ENCODE data around the gene FGFR4.

Gene FGFR4

GRCh38 chr5:177090813-177091212 is 4.1 kb downstream of the FGFR4 start:
- WGBS (ENCODE audit: insufficient coverage), result 96% methylated on average over 13 of the region's 13 CpGs
- ChIA-PET CTCF (interaction anchor here (0.6 kb wide), 1 partner anchor 21 kb away, joined by 3 read pairs; no protein-coding TSS in a partner anchor), POLR2A (no interaction called here)
- Histone ChIP-seq H3K4me3 (ENCODE audit: control insufficient read depth in 1 of 7, extremely low read depth in 1 of 7, insufficient read depth in 4 of 7, low read depth in 2 of 7, low read length in 6 of 7) (no peak overlapping the region), H3K36me3 (ENCODE audit: control insufficient read depth in 4 of 4, insufficient read depth in 4 of 4, low read length in 3 of 4) (no peaks in the 10 kb centered on the region), H3K27me3 (replicated peaks in 2 of 5; ENCODE audit: control insufficient read depth in 4 of 5, insufficient read depth in 5 of 5, low read length in 4 of 5) (peaks cover 0 to 21% (median 9%) of the 10 kb centered on the region in 5 experiments), H3K27ac (ENCODE audit: insufficient read depth in 1 of 2, low read depth in 1 of 2, low read length in 2 of 2, poor library complexity in 1 of 2, severe bottlenecking in 2 of 2) (no peak overlapping the region), H3K9me3 (ENCODE audit: control extremely low read depth in 1 of 5, control insufficient read depth in 4 of 5, insufficient read depth in 2 of 5, low read depth in 1 of 5, low read length in 4 of 5) (no peaks in the 10 kb centered on the region), H3K4me1 (ENCODE audit: control extremely low read depth in 1 of 4, control insufficient read depth in 4 of 4, insufficient read depth in 4 of 4, low read length in 3 of 4) (peaks cover 0 to 15% (median 12%) of the 10 kb centered on the region in 4 experiments)
- DNase-seq, result no peak

GRCh38 chr5:177091232-177091631 is 4.5 kb downstream of the FGFR4 start:
- H3K36me3 ChIP-seq (ENCODE audit: control insufficient read depth in 4 of 4, insufficient read depth in 4 of 4, low read length in 3 of 4), result no peaks in the 10 kb centered on the region
- no peaks in the 10 kb centered on the region for H3K9me3 ChIP-seq (ENCODE audit: control extremely low read depth in 1 of 5, control insufficient read depth in 4 of 5, insufficient read depth in 2 of 5, low read depth in 1 of 5, low read length in 4 of 5)
- H3K4me1 ChIP-seq (ENCODE audit: control extremely low read depth in 1 of 4, control insufficient read depth in 4 of 4, insufficient read depth in 4 of 4, low read length in 3 of 4), result peaks cover 0 to 15% (median 11%) of the 10 kb centered on the region in 4 experiments
- no peak overlapping the region for H3K27ac ChIP-seq (ENCODE audit: insufficient read depth in 1 of 2, low read depth in 1 of 2, low read length in 2 of 2, poor library complexity in 1 of 2, severe bottlenecking in 2 of 2)
- DNase-seq, result no peak
- ChIA-PET POLR2A (no interaction called here), CTCF (no interaction called here)
- WGBS (ENCODE audit: insufficient coverage), result 100% methylated on average over 3 of the region's 3 CpGs
- no peak overlapping the region for H3K4me3 ChIP-seq (ENCODE audit: control insufficient read depth in 1 of 7, extremely low read depth in 1 of 7, insufficient read depth in 4 of 7, low read depth in 2 of 7, low read length in 6 of 7)
- peaks cover 0 to 21% (median 9%) of the 10 kb centered on the region in 5 experiments for H3K27me3 ChIP-seq (replicated peaks in 2 of 5; ENCODE audit: control insufficient read depth in 4 of 5, insufficient read depth in 5 of 5, low read length in 4 of 5)

GRCh38 chr5:177092178-177093081 is 5.7 kb downstream of the FGFR4 start:
- Histone ChIP-seq H3K4me1 (ENCODE audit: control extremely low read depth in 1 of 4, control insufficient read depth in 4 of 4, insufficient read depth in 4 of 4, low read length in 3 of 4) (peaks cover 0 to 8% (median 4%) of the 10 kb centered on the region in 4 experiments), H3K36me3 (ENCODE audit: control insufficient read depth in 4 of 4, insufficient read depth in 4 of 4, low read length in 3 of 4) (no peaks in the 10 kb centered on the region), H3K27ac (ENCODE audit: insufficient read depth in 1 of 2, low read depth in 1 of 2, low read length in 2 of 2, poor library complexity in 1 of 2, severe bottlenecking in 2 of 2) (no peak overlapping the region), H3K27me3 (replicated peaks in 2 of 5; ENCODE audit: control insufficient read depth in 4 of 5, insufficient read depth in 5 of 5, low read length in 4 of 5) (peaks cover 0 to 18% (median 9%) of the 10 kb centered on the region in 5 experiments), H3K4me3 (ENCODE audit: control insufficient read depth in 1 of 7, extremely low read depth in 1 of 7, insufficient read depth in 4 of 7, low read depth in 2 of 7, low read length in 6 of 7) (no peak overlapping the region), H3K9me3 (ENCODE audit: control extremely low read depth in 1 of 5, control insufficient read depth in 4 of 5, insufficient read depth in 2 of 5, low read depth in 1 of 5, low read length in 4 of 5) (no peaks in the 10 kb centered on the region)
- no peak for DNase-seq
- CTCF ChIA-PET, result interaction anchor here (0.6 to 1.4 kb wide), 3 partner anchors 20 to 84 kb away, joined by 3 to 4 read pairs (median 3); no protein-coding TSS in a partner anchor
- WGBS (ENCODE audit: insufficient coverage), result 95% methylated on average over 32 of the region's 32 CpGs
- POLR2A ChIA-PET, result no interaction called here

- ChIA-PET POLR2A (no interaction called here), CTCF (interaction anchor here (1.1 to 1.4 kb wide), 2 partner anchors 19 to 22 kb away, joined by 3 to 4 read pairs; no protein-coding TSS in a partner anchor)
- peaks cover 0 to 7% (median 0%) of the 10 kb centered on the region in 4 experiments for H3K4me1 ChIP-seq (ENCODE audit: control extremely low read depth in 1 of 4, control insufficient read depth in 4 of 4, insufficient read depth in 4 of 4, low read length in 3 of 4)
- H3K27ac ChIP-seq (ENCODE audit: insufficient read depth in 1 of 2, low read depth in 1 of 2, low read length in 2 of 2, poor library complexity in 1 of 2, severe bottlenecking in 2 of 2), result no peak overlapping the region
- no peak for DNase-seq
- H3K9me3 ChIP-seq (ENCODE audit: control extremely low read depth in 1 of 5, control insufficient read depth in 4 of 5, insufficient read depth in 2 of 5, low read depth in 1 of 5, low read length in 4 of 5), result no peaks in the 10 kb centered on the region
- H3K4me3 ChIP-seq (ENCODE audit: control insufficient read depth in 1 of 7, extremely low read depth in 1 of 7, insufficient read depth in 4 of 7, low read depth in 2 of 7, low read length in 6 of 7), result no peak overlapping the region
- peaks cover 0 to 13% (median 8%) of the 10 kb centered on the region in 5 experiments for H3K27me3 ChIP-seq (replicated peaks in 2 of 5; ENCODE audit: control insufficient read depth in 4 of 5, insufficient read depth in 5 of 5, low read length in 4 of 5)
- 96% methylated on average over 40 of the region's 40 CpGs for WGBS (ENCODE audit: insufficient coverage)
- no peaks in the 10 kb centered on the region for H3K36me3 ChIP-seq (ENCODE audit: control insufficient read depth in 4 of 4, insufficient read depth in 4 of 4, low read length in 3 of 4)
Observed at GRCh38 chr5:177093082-177093712, 6.5 kb downstream of the FGFR4 start.

- Histone ChIP-seq H3K4me3 (ENCODE audit: control insufficient read depth in 1 of 7, extremely low read depth in 1 of 7, insufficient read depth in 4 of 7, low read depth in 2 of 7, low read length in 6 of 7) (no peak overlapping the region), H3K27ac (ENCODE audit: insufficient read depth in 1 of 2, low read depth in 1 of 2, low read length in 2 of 2, poor library complexity in 1 of 2, severe bottlenecking in 2 of 2) (no peak overlapping the region), H3K4me1 (ENCODE audit: control extremely low read depth in 1 of 4, control insufficient read depth in 4 of 4, insufficient read depth in 4 of 4, low read length in 3 of 4) (peaks cover 0 to 7% (median 0%) of the 10 kb centered on the region in 4 experiments), H3K9me3 (ENCODE audit: control extremely low read depth in 1 of 5, control insufficient read depth in 4 of 5, insufficient read depth in 2 of 5, low read depth in 1 of 5, low read length in 4 of 5) (no peaks in the 10 kb centered on the region), H3K36me3 (ENCODE audit: control insufficient read depth in 4 of 4, insufficient read depth in 4 of 4, low read length in 3 of 4) (no peaks in the 10 kb centered on the region), H3K27me3 (replicated peaks in 2 of 5; ENCODE audit: control insufficient read depth in 4 of 5, insufficient read depth in 5 of 5, low read length in 4 of 5) (peaks cover 0 to 7% (median 3%) of the 10 kb centered on the region in 5 experiments)
- WGBS (ENCODE audit: insufficient coverage), result 93% methylated on average over 2 of the region's 6 CpGs
- ChIA-PET CTCF (interaction anchor here (1.4 kb wide), 1 partner anchor 22 kb away, joined by 4 read pairs; no protein-coding TSS in a partner anchor), POLR2A (no interaction called here)
- DNase-seq, result no peak
Observed at GRCh38 chr5:177093803-177094202, 7.1 kb downstream of the FGFR4 start.

- Histone ChIP-seq H3K27ac (ENCODE audit: insufficient read depth in 1 of 2, low read depth in 1 of 2, low read length in 2 of 2, poor library complexity in 1 of 2, severe bottlenecking in 2 of 2) (no peak overlapping the region), H3K9me3 (ENCODE audit: control extremely low read depth in 1 of 5, control insufficient read depth in 4 of 5, insufficient read depth in 2 of 5, low read depth in 1 of 5, low read length in 4 of 5) (no peaks in the 10 kb centered on the region), H3K27me3 (replicated peaks in 2 of 5; ENCODE audit: control insufficient read depth in 4 of 5, insufficient read depth in 5 of 5, low read length in 4 of 5) (peaks cover 0 to under 1% (median 0%) of the 10 kb centered on the region in 5 experiments), H3K4me1 (ENCODE audit: control extremely low read depth in 1 of 4, control insufficient read depth in 4 of 4, insufficient read depth in 4 of 4, low read length in 3 of 4) (peaks cover 0 to 3% (median 0%) of the 10 kb centered on the region in 4 experiments), H3K4me3 (ENCODE audit: control insufficient read depth in 1 of 7, extremely low read depth in 1 of 7, insufficient read depth in 4 of 7, low read depth in 2 of 7, low read length in 6 of 7) (no peak overlapping the region), H3K36me3 (ENCODE audit: control insufficient read depth in 4 of 4, insufficient read depth in 4 of 4, low read length in 3 of 4) (no peaks in the 10 kb centered on the region)
- ChIA-PET CTCF (interaction anchor here (1.2 kb wide), 1 partner anchor 23 kb away, joined by 3 read pairs; no protein-coding TSS in a partner anchor), POLR2A (no interaction called here)
- 91% methylated on average over 12 of the region's 12 CpGs for WGBS (ENCODE audit: insufficient coverage)
- no peak for DNase-seq
Observed at GRCh38 chr5:177094224-177095087, 7.7 kb downstream of the FGFR4 start.
